ENCODE results near the gene NRG3. TPM values are rescaled to one million over a fixed set of nuclear protein-coding genes. Genes with fewer than 3 reads are reported as not detected.

The NRG3 gene
- total RNA-seq, 4 donors from 2014 or later, result 0.54 TPM; not detected in 3

- H3K27ac ChIP-seq, result no peak overlapping the region
- TF ChIP-seq, protein P1, sequence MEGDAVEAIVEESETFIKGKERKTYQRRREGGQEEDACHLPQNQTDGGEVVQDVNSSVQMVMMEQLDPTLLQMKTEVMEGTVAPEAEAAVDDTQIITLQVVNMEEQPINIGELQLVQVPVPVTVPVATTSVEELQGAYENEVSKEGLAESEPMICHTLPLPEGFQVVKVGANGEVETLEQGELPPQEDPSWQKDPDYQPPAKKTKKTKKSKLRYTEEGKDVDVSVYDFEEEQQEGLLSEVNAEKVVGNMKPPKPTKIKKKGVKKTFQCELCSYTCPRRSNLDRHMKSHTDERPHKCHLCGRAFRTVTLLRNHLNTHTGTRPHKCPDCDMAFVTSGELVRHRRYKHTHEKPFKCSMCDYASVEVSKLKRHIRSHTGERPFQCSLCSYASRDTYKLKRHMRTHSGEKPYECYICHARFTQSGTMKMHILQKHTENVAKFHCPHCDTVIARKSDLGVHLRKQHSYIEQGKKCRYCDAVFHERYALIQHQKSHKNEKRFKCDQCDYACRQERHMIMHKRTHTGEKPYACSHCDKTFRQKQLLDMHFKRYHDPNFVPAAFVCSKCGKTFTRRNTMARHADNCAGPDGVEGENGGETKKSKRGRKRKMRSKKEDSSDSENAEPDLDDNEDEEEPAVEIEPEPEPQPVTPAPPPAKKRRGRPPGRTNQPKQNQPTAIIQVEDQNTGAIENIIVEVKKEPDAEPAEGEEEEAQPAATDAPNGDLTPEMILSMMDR (IDR thresholded peaks at IDR 0.05), result no peak
- no peak for TF ChIP-seq POLR2A (IDR thresholded peaks at IDR 0.05)
- TF ChIP-seq POLR2AphosphoS5 (IDR thresholded peaks at IDR 0.05), result no peak
- TF ChIP-seq EP300 (IDR thresholded peaks at IDR 0.05), result no peak
- H3K4me3 ChIP-seq, result no peak overlapping the region
- no peaks in the 10 kb centered on the region for H3K27me3 ChIP-seq
- 70 to 80% methylated on average over 2 of the region's 2 CpGs for WGBS, 2 donors (ENCODE audit: low coverage in 1 of 2)
- peaks cover 7 to 33% (median 15%) of the 10 kb centered on the region in 3 donors for H3K4me1 ChIP-seq
- H3K9me3 ChIP-seq, result no peaks in the 10 kb centered on the region
- ATAC-seq, result no peak
- H3K36me3 ChIP-seq, result no peaks in the 10 kb centered on the region
Measured at GRCh38 chr10:82922755-82923154, 1047.8 kb downstream of the NRG3 start.

- Histone ChIP-seq H3K4me3 (no peak overlapping the region), H3K4me1 (peaks cover 7 to 20% (median 13%) of the 10 kb centered on the region in 3 donors), H3K27ac (no peak overlapping the region), H3K36me3 (no peaks in the 10 kb centered on the region), H3K9me3 (no peaks in the 10 kb centered on the region), H3K27me3 (no peaks in the 10 kb centered on the region)
- WGBS, 2 donors (ENCODE audit: low coverage in 1 of 2), result 50 to 73% methylated on average over 1 of the region's 1 CpG
- no peak for ATAC-seq
- TF ChIP-seq EP300 (IDR thresholded peaks at IDR 0.05) (no peak), POLR2A (IDR thresholded peaks at IDR 0.05) (no peak)
- TF ChIP-seq, protein P1 (IDR thresholded peaks at IDR 0.05), result no peak
Measured at GRCh38 chr10:82924711-82925110, 1049.7 kb downstream of the NRG3 start.

DNA sequence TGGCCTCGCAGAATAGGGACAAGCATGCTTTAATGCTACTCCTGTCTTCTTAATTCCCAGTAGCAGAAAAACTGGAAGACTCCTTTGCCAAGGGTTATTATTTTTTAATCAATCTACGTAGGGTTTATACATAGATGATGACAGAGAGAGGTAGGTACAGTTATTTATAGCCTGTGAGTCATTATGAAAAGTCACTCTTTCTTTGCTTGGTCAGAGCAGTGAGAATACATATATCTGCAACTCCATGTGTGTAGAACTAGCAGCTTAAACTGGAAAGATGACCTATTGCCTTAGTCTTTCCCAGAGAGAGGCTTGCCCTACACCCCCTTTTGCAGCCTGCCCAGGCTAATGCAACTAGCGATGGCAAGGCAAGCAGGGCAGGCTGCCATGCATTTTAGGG is 1050.6 kb downstream of the NRG3 start:
- WGBS, 2 donors (ENCODE audit: low coverage in 1 of 2), result 23 to 41% methylated on average over 2 to 3 of the region's 3 CpGs
- peak; percentile 80 for ATAC-seq
- peaks cover under 1% of the 10 kb centered on the region for H3K27me3 ChIP-seq
- H3K36me3 ChIP-seq, result no peaks in the 10 kb centered on the region
- peaks cover 7 to 20% (median 13%) of the 10 kb centered on the region in 3 donors for H3K4me1 ChIP-seq
- H3K4me3 ChIP-seq, result no peak overlapping the region
- no peaks in the 10 kb centered on the region for H3K9me3 ChIP-seq
- TF ChIP-seq POLR2AphosphoS5 (IDR thresholded peaks at IDR 0.05), result peak; percentile 37
- no peak for TF ChIP-seq POLR2A (IDR thresholded peaks at IDR 0.05)
- H3K27ac ChIP-seq, result no peak overlapping the region

- Histone ChIP-seq H3K27me3 (peaks cover 14% of the 10 kb centered on the region), H3K36me3 (no peaks in the 10 kb centered on the region), H3K4me3 (no peak overlapping the region), H3K27ac (no peak overlapping the region), H3K9me3 (no peaks in the 10 kb centered on the region), H3K4me1 (no peaks in the 10 kb centered on the region)
- TF ChIP-seq, protein P1 (IDR thresholded peaks at IDR 0.05), result no peak
- TF ChIP-seq EP300 (IDR thresholded peaks at IDR 0.05) (no peak), POLR2AphosphoS5 (IDR thresholded peaks at IDR 0.05) (no peak), POLR2A (IDR thresholded peaks at IDR 0.05) (no peak)
- WGBS, 2 donors (ENCODE audit: low coverage in 1 of 2), result 39 to 50% methylated on average over 1 to 2 of the region's 3 CpGs
- ATAC-seq, result no peak
Measured at GRCh38 chr10:82932451-82932850, 1057.5 kb downstream of the NRG3 start.

GRCh38 chr10:82934429-82934828 is 1059.4 kb downstream of the NRG3 start:
- H3K9me3 ChIP-seq, result no peaks in the 10 kb centered on the region
- 69 to 90% methylated on average over 2 of the region's 2 CpGs for WGBS, 2 donors (ENCODE audit: low coverage in 1 of 2)
- no peak for ATAC-seq
- TF ChIP-seq POLR2AphosphoS5 (IDR thresholded peaks at IDR 0.05) (no peak), POLR2A (IDR thresholded peaks at IDR 0.05) (no peak), EP300 (IDR thresholded peaks at IDR 0.05) (no peak)
- TF ChIP-seq, protein P1 (IDR thresholded peaks at IDR 0.05), result no peak
- H3K4me1 ChIP-seq, result no peaks in the 10 kb centered on the region
- H3K36me3 ChIP-seq, result no peaks in the 10 kb centered on the region
- no peak overlapping the region for H3K4me3 ChIP-seq
- no peak overlapping the region for H3K27ac ChIP-seq
- peaks cover 14% of the 10 kb centered on the region for H3K27me3 ChIP-seq

Data from gastroesophageal sphincter (tissue), 4 donors.